GM08714 (cell line): ENCODE data around the gene RIN3.

ENCODE experiments used
- H3K4me3 ChIP-seq: fragments of 200-500 bp; sonication (Bioruptor generic); 2 replicates; pipeline ENCODE4 v1.5.1; 2014; ENCODE audit warnings: mild to moderate bottlenecking, low read length, inconsistent platforms
- ZNF274 ChIP-seq: IDR thresholded peaks from 2 replicates; pipeline ENCODE4 v1.6.1; 2012; ENCODE audit warnings: mild to moderate bottlenecking, low read depth, low read length

Gene RIN3

DNA sequence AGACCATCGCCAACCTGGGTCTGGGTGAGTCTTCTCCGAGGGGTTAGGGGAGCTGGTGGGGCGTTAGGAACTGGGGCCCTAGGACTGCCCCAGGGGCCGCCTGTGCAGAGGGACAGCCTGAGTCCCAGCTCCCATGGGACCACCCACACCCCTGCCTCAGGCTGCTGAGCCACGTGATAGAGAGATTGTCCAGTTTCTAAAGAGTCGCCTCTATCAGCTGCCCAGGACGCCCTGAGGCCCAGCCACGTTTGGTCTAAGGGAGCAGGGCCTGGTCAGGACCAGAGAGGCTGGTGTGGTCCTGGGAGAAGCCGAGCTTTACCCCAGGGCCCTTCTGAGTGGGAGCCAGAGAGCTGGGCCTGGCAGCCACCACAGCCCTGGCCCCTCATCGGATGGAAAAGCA is 127.7 kb downstream of the RIN3 start:
- no peak for TF ChIP-seq ZNF274
- no peak overlapping the region for H3K4me3 ChIP-seq

GRCh38 chr14:92644171-92644969 is 130.8 kb downstream of the RIN3 start:
- H3K4me3 ChIP-seq = no peak overlapping the region

DNA sequence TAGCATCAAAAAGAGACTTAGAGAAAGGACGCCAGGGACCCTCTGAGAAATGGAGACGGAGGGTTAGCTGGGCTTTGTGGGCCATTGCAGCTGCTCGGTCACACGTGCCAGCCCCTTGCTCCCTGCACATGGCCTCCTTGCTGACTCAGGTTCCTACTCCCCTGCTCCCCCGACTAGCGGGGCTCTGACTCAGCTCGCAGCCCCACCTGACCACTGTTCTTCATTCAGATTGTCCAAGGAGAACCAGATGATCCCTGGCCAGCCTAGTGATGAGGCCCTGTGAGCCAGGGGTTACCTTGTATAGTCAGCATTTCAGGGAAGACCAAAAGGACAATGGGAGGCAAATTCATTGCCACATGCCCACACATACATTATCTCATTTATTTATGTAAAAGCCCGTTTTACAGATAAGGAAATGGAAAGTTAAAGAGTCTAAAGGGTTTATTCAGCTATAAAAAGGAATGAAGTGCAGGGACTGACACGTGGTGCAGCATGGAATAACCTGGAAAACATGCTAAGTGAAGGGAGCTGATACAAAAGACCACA is 131.5 kb downstream of the RIN3 start:
- H3K4me3 ChIP-seq = no peak overlapping the region
- TF ChIP-seq ZNF274 = no peak

More at GRCh38 chr14:92644171-92644969, 130.8 kb downstream of the RIN3 start:
- TF ChIP-seq ZNF274 = no peak

- TF ChIP-seq ZNF274 = no peak
- no peak overlapping the region for H3K4me3 ChIP-seq
Observed at GRCh38 chr14:92645841-92646478, 132.4 kb downstream of the RIN3 start.

- TF ChIP-seq ZNF274 = no peak
- no peak overlapping the region for H3K4me3 ChIP-seq
Observed at GRCh38 chr14:92646952-92647796, 133.6 kb downstream of the RIN3 start.

DNA sequence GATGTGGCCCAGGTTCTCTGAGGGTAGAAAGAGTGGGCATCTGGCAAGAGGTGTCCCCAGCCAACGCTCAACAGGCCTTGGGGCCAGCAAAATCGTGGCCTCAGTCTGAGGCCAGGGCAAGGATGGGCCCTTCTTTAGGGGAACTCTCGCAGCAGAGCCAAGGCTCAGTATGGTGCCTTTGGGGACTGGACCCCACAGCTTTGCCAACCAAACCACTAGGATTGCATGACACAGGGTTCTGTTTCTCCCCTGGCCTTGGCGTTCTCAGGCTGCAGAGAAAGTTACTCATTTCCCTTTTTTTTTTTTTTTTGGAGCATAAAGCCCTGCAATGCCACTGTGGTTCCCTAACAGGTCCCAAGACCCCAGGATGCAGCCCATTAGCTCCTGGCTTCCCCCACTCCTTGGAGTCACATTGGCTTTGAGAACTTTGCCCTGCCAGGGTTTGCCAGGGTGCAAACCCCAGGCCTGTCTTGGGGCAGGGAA is 134.3 kb downstream of the RIN3 start:
- no peak for TF ChIP-seq ZNF274
- H3K4me3 ChIP-seq = no peak overlapping the region

DNA sequence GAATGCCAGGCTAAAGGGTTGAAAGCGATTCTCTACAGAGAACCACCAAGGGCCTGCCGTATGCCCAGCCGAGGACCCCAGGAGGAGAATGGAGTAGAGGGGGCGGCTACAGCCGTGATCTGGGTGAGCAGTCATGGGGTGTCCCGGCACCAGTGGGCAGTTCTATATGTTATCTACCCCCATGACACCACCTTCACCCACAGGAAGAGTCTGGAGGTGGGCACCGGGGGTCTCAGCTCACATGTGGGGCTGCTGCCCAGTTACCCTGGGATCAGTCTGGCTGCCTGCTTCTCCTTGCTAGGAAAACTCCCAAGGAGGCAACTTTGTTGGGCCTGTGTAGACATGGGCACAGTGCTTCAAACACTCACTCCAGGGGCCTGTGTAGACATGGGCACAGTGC is 135.5 kb downstream of the RIN3 start:
- no peak for TF ChIP-seq ZNF274
- H3K4me3 ChIP-seq = no peak overlapping the region

DNA sequence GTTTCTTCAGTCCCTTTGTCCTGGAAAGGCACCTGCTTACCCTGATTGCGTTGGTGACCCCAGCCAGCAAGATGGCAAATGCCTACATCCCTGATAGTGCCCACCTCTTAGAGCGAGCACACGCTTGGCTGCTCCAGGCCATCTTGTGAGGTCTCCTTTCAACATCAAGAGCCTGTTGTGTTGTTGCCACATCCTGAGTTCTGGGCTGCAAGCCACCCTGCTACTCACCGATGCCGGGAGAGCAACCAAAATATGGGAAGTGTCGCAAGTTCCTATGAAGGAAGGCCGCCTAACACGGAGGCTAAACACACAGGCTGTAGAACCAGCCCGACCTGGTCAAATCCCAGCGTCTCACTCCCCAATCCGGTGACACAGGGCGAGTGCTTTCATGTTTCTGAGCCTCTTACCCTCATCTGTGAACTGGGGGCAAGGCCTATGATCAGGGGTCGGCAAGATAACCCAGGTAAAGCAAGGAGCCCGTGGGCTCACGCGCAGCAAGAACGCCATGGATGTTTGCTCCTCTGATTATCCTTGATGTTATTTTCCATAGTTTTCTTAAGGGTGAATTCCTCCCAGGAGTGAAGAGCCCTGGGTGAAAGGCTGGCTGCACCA is 136.5 kb downstream of the RIN3 start:
- no peak overlapping the region for H3K4me3 ChIP-seq
- TF ChIP-seq ZNF274 = no peak

GRCh38 chr14:92650581-92651105 is 137.1 kb downstream of the RIN3 start:
- no peak overlapping the region for H3K4me3 ChIP-seq
- no peak for TF ChIP-seq ZNF274

DNA sequence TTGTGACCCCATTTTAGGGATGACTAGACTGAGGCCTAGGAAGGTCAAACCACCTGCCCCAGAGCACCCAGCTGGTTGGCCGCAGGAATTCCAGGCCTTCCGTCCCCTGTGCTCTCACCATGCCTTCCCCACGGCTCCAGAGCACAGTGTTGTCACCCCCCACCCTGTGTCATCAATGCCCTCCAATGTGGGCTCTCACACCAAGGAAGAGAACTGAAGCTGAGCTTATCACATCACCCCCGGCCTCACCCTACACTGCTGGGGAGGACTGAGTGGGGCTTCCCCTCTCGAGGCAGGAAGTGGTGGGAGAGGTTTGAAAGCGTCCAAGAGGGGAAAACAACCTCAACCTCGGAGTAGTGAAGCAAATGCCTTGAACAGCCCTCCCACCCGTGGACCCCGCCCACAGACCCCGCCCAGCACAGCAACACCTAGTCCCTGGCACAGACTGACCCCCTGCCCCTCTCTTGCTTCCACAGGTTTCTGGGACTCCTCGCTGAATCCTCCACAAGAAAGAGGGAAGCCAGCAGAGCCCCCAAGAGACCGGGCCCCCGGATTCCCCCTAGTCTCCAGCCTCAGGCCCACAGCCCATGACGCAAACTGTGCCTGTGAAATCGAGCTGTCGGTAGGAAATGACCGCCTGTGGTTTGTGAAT is 137.7 kb downstream of the RIN3 start:
- TF ChIP-seq ZNF274 = no peak
- peak overlapping the region; percentile 27; the same call in 1 of the 2 replicates for H3K4me3 ChIP-seq

DNA sequence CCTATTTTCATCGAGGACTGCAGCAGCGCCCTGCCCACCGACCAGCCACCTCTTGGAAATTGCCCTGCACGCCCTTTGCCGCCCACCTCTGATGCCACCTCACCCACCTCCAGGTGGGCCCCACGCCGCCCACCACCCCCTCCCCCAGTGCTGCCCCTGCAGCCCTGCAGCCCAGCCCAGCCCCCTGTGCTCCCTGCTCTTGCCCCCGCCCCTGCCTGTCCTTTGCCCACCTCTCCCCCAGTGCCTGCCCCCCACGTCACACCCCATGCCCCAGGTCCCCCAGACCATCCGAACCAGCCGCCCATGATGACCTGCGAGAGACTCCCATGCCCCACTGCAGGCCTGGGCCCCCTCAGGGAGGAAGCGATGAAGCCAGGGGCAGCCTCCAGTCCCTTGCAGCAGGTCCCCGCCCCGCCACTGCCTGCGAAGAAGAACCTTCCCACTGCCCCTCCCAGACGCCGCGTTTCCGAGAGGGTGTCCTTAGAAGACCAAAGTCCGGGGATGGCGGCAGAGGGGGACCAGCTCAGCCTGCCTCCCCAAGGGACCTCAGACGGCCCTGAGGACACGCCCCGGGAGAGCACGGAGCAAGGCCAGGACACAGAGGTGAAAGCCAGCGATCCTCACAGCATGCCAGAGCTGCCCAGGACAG is 138.3 kb downstream of the RIN3 start:
- H3K4me3 ChIP-seq = peak overlapping the region; percentile 64; the same call in 1 of the 2 replicates
- no peak for TF ChIP-seq ZNF274

DNA sequence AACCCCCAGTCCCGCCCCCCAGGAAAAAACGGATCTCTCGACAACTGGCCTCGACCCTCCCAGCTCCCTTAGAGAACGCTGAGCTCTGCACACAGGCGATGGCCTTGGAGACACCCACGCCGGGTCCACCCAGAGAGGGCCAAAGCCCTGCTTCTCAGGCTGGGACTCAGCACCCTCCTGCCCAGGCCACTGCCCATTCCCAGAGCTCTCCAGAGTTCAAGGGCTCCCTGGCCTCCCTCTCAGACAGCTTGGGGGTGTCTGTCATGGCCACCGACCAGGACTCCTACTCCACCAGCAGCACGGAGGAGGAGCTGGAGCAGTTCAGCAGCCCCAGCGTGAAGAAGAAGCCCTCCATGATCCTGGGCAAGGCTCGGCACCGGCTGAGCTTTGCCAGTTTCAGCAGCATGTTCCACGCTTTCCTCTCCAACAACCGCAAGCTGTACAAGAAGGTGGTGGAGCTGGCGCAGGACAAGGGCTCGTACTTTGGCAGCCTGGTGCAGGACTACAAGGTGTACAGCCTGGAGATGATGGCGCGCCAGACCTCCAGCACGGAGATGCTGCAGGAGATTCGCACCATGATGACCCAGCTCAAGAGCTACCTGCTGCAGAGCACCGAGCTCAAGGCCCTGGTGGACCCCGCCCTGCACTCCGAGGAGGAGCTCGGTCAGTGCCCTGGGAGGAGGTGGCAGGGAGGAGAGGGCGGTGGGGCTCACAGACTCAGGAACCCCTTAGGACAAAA is 139.0 kb downstream of the RIN3 start:
- TF ChIP-seq ZNF274 = no peak

More for the DNA sequence above, 139.0 kb downstream of the RIN3 start:
- peak overlapping the region; percentile 64; the same call in 1 of the 2 replicates for H3K4me3 ChIP-seq
